GM21717 (cell line): ENCODE results near the gene INPP5F.

Experiments
- ATAC-seq: cut with Tn5 transposase; IDR thresholded peaks from one replicate; pipeline ENCODE4 v1.9.1; 2021; ENCODE audit warnings: mild to moderate bottlenecking, moderate library complexity; ENCODE audit not compliant: unreplicated experiment

The INPP5F gene

GRCh38 chr10:119725828-119726675, at the start of gene INPP5F:
TSS of gene INPP5F (plus strand) at chr10:119726050. CDS start at chr10:119726263, 213 bp downstream.
- ATAC-seq: peak; percentile 93

GRCh38 chr10:119677126-119677525, 48.7 kb upstream of the INPP5F start:
- no peak for ATAC-seq

- ATAC-seq: no peak
Observed at GRCh38 chr10:119677904-119678755, 47.7 kb upstream of the INPP5F start.

GRCh38 chr10:119679480-119679829, 46.4 kb upstream of the INPP5F start:
- no peak for ATAC-seq

- no peak for ATAC-seq
Observed at GRCh38 chr10:119680050-119680449, 45.8 kb upstream of the INPP5F start.

GRCh38 chr10:119680650-119681081, 45.2 kb upstream of the INPP5F start:
- ATAC-seq: no peak

GRCh38 chr10:119686465-119687191, 39.2 kb upstream of the INPP5F start:
- ATAC-seq: peak; percentile 78

GRCh38 chr10:119687192-119688032, 38.4 kb upstream of the INPP5F start:
- ATAC-seq: no peak

- no peak for ATAC-seq
Observed at GRCh38 chr10:119688033-119688508, 37.8 kb upstream of the INPP5F start.

GRCh38 chr10:119689016-119689580, 36.8 kb upstream of the INPP5F start:
- ATAC-seq: no peak

GRCh38 chr10:119691726-119692125, 34.1 kb upstream of the INPP5F start:
- no peak for ATAC-seq

GRCh38 chr10:119693262-119693957, 32.4 kb upstream of the INPP5F start:
- no peak for ATAC-seq

- no peak for ATAC-seq
Observed at GRCh38 chr10:119694608-119695007, 31.2 kb upstream of the INPP5F start.

- peak; percentile 37 for ATAC-seq
Observed at GRCh38 chr10:119700321-119700954, 25.4 kb upstream of the INPP5F start.

GRCh38 chr10:119701861-119702260, 24.0 kb upstream of the INPP5F start:
- ATAC-seq: no peak

GRCh38 chr10:119702583-119702982, 23.3 kb upstream of the INPP5F start:
- no peak for ATAC-seq

GRCh38 chr10:119703903-119704508, 21.8 kb upstream of the INPP5F start:
- ATAC-seq: no peak

GRCh38 chr10:119705434-119705831, 20.4 kb upstream of the INPP5F start:
- ATAC-seq: peak; percentile 48
